SHP77 (cell line): ENCODE measurements around the gene CLIC4.
A peak's percentile ranks its signal among the peaks of the same experiment; 100 is the strongest.

ENCODE experiments used
- DNase-seq, 2 experiments: peaks; one replicate each; lab custom pipeline; 2025; lab: John Stamatoyannopoulos, UW

Gene CLIC4

DNA sequence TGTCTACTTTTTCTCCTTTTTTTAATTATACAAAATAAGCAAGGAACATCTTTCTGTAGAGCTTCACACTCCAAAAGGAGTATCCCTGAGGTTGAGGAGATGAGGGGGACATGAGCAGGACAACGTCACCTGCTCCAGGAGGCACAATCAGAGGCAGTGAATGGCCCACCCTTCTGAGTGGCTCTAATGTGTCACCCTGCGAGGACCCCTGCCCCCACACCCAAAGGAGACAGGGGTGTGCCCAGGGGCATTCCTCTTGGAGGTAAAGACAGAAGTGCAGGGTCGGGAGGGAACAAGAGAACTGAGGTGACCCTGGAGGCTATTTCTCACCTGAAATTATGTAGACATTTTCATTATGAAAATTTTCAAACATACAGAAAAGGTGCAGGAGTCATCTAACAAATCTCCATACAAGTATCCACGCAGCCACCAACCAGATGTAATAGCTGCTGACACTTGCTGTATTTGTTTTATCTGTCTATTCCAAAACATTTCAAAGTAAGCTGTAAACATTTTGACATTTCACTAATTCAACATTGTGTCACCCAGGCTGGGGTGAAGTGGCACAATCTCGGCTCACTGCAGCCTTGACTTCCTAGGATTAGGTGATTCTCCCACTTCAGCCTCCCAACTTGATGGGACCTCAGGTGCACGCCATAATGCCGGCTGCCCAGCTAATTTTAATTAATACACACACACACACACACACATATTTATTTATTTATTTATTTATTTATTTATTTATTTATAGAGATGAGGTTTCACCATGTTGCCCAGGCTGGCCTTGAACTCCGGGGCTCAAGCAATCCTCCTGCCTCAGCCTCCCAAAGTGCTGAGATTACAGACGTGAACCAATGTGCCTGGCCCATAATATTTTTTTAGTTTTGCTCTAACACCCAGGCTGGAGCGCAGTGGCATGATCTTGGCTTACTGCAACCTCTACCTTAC lies 114.1 kb downstream of the CLIC4 start:
- no peak for DNase-seq

DNA sequence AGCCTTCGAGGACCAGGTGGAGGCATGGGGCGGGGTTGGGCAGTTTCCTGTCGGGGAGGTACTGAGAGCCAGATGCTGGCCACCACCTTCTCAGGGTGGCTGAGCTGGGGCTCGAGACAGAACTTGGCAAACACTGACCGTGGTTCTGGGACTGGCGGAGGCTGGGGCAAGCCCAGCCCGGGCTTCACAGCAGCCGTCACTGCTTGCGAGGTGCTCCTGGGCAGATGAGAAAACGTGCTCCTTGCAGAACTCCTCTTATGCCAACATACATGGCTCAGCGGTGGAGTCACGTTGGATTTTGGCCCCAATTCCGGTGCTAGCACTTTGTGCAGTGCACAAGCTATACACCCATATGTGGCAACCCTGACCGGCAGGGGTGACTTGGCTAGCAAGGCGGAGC lies 115.6 kb downstream of the CLIC4 start:
- DNase-seq = no peak

DNA sequence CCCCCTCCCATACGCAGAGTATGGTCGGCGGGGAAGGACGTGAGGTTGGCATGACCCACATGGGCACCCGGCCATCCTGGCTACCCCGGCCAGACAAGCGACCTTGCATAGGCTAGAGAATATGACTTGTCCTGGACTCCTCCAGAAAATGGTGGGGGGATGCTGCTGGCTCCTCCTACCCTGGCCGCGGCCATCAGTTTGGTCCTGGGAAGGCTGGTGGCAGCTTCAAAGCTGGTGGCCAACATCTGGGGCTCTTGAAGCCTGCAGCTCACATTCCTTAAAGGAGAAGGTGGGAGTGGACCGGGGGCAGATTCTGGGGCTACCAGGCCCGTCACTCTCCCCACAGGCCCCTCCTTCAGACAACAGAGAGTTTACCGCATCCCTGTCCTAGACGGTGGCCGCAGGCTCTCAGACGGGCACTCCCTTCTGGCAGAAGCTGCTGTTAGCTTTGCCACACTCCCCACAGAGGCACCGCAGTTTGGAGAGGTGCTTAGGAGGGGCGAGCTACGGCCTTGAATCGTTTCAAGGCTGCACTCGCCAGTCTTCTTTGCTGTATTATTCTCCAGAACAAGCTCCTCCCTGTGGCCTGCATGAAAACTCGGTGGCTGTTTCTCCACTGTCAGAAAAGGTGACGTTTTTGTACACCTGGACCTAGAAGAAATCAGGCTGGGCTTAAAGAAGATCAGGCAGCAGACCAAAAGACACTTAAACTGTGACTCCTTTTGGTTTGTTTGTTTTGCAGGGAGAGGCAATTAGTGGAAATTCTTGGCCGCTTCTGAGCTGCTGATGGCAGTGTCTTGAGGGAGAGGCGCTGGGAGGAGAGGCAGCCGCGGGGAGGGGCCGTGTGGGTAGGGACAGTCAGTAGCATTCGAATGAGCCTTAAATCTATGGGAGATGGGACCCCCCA lies 116.8 kb downstream of the CLIC4 start:
- peak in 1 of 2 experiments; percentile 5 for DNase-seq

DNA sequence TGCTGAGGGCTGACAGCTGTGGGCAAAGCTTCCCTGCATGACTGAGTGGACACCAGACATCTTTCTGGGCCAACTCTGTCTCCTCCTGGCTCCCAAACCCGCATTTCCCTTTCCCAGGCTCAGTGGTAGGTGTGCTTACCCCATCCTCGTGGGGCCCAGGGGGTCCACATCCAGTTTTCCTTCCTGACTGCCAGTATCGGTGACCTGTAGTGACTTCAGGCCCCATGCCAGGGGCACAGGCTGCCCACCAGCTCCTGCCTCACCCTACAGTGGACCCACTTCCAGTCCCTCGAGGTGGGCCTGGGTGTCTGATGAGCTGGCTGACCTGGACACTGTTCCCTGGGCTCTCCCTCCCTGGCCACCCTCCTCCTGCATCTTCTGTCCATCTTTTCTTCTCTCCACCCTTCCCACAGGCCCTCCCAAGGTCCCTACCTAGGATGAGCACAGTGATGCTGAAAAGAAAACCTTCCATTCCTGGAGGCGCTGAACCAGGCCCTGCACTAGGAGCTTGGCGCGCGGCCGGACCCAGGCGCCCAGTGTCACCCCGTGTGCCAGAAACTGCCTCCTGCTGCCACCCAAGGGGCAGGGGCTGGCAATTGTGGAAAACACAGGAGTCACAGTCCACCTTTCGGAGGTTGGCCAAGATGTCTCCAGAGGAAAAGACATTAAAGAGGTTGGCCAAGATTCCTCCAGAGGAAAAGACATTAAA lies 117.7 kb downstream of the CLIC4 start:
- no peak for DNase-seq

DNA sequence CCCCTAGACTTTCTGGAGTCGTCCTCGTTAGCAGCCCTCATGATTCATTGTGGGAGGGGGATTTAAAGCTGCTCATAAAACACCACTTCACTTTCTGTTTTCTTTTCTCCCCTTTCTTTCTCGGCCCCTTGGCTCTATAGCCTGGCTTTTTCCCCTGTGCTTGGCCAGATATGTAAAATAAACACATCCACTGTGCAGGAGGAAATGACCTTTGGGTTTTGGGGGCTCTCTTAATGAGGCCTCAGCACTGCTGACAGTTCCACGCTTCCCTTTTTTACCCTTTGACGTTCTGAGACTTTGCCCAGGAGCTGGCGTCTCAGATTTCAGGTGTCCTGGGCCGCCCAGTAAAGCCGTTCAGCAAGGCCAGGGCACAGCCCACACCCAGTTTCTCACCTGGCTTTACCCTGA lies 119.1 kb downstream of the CLIC4 start:
- no peak for DNase-seq

DNA sequence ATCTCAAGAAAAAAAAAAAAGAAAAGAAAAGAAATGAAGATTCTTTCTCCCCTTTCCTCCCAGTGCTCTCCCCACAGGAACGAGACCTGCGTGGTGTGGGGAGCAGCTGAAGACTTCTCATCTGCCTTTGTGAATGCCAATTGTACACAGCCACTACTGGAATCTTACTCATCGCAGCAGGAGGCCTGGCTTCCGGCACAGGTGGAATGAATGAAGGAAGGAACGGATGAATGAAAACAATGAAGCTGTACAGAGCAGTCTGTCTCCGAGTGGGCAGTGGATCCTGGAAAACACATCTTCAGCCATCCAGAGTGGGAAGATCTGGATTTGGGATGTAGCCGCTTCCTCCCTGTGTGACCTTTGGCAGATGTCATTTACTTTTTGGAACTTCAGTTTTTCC lies 119.9 kb downstream of the CLIC4 start:
- DNase-seq = no peak

DNA sequence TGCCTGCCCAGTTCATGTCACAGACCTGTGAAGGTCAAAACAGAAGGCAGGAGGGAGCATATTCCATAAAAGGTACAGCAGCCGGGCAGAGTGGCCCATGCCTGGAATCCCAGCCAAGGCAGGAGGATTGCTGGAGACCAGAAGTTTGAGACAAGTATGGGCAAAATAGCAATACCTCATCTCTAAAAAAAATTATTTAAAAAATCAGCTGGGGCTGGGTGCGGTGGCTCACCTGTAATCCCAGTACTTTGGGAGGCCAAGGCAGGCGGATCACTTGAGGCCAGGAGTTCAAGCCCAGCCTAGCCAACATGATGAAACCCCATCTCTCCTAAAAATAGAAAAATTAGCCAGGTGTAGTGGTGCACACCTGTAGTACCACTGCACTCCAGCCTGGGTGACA lies 120.3 kb downstream of the CLIC4 start:
- no peak for DNase-seq

DNA sequence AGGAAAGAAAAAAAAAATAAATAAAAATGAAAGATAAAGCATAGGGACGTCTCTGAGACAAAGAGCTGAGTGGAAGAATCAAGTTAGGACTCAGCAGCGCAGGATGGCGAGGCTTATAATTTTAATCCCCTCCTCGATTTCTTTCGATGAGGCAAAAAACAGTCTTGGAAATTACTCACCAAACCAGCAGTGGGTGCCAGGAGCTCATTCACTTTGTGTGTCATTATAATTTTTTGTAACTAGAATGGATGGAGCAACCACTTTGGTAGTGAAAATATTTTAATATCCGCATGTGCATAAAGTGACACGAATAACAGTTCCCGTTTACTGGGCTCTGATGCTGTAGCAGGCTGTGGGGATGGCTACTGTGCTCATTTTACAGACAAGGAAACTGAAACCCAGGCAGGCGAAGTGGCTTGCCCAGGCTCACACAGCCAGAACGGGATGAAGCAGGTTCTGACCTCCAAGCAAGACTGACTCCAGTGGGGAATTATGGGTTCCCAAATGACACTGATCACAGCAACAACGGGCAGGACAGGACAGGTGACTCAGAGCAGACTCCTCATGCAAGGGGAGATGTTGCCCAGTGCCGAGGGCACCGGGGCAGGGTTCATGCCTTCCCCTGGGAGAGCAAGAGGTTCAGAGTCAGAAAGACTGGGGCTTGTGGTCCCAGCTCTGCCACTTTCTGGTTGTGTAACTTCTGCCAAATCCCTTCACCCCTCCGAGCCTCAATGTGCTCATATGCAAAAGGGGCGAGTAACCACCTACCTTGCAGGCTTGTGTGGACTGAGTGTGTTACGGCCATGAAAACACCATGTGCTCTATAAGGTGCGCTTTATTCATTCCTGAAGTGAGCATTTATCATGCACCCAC lies 121.2 kb downstream of the CLIC4 start:
- DNase-seq = no peak

DNA sequence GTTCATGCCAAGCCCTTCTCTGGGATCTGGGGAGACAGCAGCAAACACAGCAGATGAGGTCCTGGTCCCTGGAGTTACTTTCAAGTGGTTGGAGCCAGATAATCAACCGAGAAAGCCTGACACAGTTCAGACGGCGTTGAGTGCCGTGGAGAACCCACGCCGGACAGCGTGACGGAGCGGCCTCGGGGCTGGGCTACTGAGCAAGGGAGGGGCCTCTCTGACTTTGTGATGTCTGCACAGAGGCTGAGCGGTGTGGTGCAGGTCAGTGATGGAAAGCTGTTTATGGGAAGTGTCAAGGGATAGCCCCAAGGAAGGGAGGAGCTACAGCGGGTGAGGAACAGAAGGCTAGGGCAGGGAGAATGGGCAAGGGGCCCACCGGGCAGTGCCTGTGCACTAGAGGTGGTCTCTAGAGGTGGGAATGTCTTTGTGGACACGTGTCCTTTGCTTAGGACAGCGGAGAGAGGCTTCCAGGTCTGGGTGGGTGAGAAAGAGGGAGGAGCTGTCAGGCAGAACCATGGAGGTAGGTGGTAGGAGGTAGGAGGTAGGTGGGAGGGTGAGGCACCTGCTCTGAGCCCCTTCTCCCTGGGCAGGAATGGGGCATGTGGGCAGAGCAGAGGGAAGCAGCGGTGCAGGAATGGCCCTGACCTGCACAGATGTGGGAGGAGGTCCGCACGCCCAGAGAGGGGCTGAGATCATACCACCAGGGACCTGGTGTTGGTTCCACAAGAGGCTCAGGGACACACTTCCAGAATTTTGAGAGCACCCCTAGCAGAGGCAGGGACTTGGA lies 122.0 kb downstream of the CLIC4 start:
- DNase-seq = no peak

DNA sequence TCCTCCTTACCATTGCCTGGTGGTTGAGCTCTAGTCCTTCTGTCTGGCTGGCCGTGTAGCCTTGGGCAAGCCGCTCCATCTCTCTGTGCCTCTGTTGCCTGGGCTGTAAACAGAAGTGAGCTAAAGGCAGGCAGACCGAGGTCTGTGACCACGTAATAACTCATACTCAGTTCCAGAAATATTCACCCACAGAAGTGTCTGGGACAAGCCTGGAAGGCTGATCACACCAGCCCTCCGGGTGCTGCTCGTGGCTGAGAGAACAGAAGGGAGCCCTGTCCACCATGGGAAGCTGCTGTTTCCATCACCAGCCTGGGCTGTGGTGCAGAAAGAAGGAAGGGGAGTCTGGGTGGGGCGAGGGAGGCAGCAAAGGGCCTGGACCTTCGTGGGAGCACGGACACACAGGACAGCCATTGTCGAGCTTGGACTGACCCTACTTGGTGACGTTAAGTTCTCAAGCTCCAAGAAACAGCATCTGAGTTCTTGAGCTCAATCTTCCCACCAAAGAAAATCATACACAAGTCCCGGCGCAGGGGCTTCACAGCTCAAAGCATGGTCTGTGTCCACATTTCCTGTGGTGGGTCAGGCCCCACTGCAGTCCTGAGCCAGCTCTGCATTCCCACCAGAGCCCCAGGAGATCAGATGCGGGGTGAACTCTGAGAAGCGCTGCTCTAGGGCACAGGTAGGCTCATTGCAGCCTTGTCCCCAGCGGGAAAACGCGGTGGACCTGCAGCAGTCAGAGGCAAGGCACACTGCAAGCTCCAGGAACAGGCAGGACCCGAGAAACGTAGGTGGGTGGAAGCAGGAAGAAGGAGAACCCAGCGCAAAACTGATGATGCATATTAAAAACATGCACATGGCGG lies 123.0 kb downstream of the CLIC4 start:
- no peak for DNase-seq

DNA sequence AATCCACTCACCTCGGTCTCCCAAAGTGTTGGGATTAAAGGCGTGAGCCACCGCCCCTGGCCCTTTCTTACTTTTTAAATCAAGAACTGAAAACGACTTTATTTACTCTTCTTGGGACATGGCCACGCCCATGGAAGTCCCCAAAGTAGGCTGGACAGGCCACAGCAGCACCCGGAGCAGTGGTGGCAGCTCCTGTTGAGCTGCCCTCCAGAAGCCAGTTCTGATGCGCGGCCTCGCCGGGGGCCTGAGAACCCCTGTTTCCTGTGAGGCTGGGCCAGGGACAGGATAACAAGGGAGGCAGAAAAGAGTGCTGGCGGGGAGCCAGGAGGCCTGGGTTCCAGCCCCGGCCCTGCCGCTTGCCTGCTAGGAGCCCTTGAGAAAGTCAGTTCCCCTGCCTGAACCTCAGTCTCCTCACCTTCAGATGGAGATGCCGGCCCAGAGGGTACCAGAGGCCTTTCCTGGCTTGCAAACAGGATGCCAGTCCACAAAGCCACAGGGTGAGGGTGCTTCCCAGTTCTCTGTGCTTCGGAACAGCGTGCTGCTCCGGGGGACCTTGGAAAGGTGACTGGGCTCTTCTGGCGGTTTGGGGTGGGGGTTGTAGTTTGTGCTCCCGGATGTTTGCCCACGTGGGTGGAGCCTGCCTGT lies 125.4 kb downstream of the CLIC4 start:
- no peak for DNase-seq

DNA sequence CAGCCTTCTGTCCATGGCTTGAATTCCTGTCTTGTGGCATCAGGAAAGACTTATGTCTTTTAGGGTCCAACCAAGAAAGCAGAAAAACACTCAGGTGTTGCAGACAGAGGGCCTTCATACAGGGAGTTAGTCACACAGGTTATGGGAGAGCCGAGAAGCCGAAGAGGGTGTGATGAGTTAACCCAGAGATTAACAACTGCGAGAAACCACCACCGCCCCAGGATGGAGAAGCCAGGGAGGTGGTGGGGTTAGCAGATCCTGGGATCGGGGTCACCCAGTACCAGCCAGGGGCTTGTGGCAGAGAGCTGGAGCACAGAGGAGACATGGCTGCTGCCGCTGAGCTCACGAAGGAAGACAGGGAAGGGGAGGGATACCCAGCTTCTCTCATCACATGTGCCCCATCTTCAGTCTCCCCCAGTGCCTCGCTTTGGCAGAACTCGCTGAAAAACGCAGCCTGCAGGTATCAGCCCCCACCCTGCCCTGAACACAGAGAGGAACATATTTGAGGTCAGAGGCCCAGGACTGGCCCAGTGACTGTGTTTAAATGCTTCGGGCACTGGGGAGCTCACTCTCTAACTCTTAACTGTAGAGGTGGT lies 126.2 kb downstream of the CLIC4 start:
- no peak for DNase-seq

DNA sequence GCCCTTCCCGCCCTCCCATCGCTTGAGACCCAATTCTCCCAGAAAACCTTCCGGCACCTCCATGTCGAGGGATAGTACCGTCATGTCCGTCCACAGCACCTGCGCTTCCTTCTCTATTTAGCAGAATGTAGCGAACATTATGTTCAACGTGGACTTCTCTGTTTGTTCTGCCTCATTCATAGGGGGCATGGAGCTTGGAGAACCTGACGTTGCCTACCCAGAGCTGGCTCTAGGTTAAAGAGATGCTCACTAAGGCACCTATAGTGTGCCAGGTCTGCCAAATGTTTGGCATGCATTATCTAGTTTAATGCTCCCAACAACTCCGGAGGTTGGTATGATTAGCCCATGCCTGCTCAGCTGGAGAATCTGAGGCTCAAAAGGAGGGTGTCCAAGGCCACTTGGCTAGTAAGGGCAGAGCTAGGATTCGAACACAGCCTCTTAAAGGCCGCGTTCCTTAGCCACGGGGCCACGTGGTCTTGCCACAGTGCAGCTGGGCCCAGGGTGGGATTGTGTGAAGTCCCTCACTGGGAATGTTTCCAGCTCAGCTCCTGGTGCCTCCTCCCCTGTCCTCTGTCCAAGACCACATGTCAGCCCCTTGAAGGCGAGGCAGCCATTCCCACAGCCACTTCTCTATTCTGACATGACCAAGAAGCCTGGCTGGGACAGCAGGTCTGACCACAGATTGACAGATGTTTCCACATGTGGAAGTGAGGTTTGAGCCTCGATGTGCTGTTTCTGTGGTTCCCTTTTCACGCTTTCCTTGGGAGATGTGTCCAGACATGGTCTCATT lies 127.0 kb downstream of the CLIC4 start:
- DNase-seq = no peak

DNA sequence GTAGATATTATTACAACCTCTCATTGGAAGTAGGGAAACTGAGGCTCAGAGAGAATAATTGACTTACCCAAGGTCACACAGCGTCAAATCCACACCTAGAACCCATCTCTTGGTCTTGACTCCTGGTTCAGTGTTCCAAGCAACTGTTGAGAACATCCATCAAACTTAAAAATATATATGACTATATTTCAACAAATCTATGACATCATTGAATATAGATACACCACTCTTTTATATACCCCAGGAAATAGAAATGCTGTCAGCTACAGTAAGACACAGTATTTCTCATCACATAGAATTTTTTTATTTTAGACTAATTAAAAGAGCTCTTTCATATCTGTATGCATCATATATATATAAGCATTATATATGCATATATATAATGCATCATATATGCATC lies 127.9 kb downstream of the CLIC4 start:
- DNase-seq = no peak

DNA sequence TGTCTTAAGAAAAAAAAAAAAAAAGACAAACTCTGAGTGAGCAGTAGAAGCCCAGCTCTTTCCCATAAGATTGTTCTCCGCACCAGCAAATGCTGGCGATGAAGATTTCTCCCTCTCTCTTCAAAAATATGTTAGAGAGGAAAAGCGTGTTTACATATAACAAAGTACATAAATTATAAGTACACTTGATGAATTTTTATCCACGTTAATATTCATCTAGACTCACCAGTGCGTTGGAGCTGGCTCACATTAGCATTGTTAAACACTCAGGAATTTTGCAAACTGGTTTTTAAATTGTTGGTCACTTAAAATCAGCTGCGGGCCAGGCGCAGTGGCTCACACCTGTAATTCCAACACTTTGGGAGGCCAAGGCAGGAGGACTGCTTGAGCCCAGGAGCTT lies 128.8 kb downstream of the CLIC4 start:
- DNase-seq = no peak

DNA sequence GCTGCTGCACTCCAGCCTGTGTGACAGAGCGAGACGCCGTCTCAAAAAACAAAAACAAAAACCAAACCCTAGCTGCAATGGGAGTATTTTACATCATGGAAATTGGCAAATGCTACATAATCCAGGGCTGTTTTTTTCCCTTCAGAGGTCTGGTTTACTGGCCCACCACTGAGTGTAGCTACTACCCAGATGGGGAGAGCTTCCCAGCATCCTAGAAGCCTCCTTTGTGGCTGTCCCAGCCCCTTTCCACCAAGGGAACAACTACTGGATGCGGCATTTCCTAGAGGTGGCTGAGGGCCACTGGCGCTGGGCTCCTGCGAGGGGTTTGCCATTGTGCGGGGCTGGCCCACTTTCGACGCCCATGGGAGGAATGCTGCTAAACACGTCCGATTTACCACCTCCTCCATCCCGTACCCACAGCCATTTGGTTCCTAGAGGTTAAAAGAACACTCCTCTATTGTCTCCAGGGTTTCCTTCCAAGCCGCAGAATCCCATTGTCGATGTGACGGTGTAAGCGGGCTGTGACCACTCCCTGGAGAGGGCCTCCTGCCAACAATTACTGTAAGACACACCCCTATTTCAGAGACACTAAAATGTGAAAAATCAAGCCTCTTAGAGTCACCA lies 129.5 kb downstream of the CLIC4 start:
- DNase-seq = no peak

DNA sequence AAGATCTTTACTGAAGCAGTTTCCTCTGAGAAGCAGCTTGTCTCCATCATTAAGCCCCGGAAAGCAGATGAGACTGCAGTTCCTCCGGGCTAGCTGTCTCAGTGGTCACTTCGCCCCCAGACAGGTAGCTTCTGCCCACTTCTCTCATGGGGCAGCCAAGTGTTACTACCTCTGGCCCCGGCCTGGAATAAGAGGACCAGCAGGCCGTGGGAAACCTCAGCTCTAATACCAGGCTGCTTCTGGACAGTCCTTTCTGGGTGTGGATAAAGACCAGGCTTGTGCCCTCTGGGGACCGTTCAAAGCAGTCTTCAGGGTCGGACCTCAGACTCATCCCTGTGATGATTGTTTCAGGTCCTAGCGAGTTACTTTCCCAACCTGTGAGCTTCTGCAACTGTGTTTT lies 130.0 kb downstream of the CLIC4 start:
- no peak for DNase-seq
